Umbilical cord (tissue), 2 donors: Measurements from ENCODE around the gene BRD4. TPM values are rescaled to one million over a fixed set of nuclear protein-coding genes. Genes with fewer than 3 reads are reported as not detected.
A peak's percentile ranks its signal among the peaks of the same experiment; 100 is the strongest.
"Not testable (repeated sequence)": the region's sequence is repeated elsewhere in the genome, so short reads cannot be mapped to it uniquely, and the experiment has no call there.

ENCODE experiments used
- DNase-seq: peaks from one replicate; pipeline ENCODE4 v3.0.0-alpha.2; 2015; ENCODE audit warnings: low spot score
- total RNA-seq: library from RNA; depleted of rRNA; stranded (reverse); fragments of >200 nt; gene quantifications from one replicate; pipeline ENCODE4 v1.2.3, GENCODE V29; 2014; ENCODE audit warnings: low replicate concordance; ENCODE audit not compliant: insufficient read depth

The BRD4 gene
- 8.2 TPM for total RNA-seq

- DNase-seq: peak; percentile 55
Measured at GRCh38 chr19:15332311-15332996, at the start of gene BRD4. Gene BRD4 (minus strand): TSS chr19:15332539. CDS start chr19:15273099, 59,440 bp downstream.

- no peak for DNase-seq
Measured at GRCh38 chr19:15381864-15382263, 49.5 kb upstream of the BRD4 start.

DNA sequence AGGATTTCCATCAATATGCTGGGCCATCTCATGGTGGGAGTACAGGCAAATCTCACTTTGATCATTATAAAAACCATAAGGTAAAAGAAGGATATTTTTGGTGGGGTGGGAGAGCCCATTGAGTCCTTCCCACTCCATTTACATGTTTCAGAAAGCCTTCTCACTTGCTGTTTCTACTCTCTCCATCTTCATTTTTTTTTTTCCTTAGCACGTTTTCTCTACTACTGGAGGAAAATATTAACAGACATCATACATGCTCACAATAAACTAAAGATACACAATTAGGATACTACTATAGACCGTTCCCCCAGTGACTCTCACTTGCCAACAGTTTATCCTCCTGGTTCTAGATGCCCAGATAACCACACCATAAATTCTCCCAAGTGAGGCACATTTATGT is 49.1 kb upstream of the BRD4 start:
- DNase-seq: no peak

GRCh38 chr19:15379999-15380647 is 47.8 kb upstream of the BRD4 start:
- DNase-seq: peak; percentile 84

DNA sequence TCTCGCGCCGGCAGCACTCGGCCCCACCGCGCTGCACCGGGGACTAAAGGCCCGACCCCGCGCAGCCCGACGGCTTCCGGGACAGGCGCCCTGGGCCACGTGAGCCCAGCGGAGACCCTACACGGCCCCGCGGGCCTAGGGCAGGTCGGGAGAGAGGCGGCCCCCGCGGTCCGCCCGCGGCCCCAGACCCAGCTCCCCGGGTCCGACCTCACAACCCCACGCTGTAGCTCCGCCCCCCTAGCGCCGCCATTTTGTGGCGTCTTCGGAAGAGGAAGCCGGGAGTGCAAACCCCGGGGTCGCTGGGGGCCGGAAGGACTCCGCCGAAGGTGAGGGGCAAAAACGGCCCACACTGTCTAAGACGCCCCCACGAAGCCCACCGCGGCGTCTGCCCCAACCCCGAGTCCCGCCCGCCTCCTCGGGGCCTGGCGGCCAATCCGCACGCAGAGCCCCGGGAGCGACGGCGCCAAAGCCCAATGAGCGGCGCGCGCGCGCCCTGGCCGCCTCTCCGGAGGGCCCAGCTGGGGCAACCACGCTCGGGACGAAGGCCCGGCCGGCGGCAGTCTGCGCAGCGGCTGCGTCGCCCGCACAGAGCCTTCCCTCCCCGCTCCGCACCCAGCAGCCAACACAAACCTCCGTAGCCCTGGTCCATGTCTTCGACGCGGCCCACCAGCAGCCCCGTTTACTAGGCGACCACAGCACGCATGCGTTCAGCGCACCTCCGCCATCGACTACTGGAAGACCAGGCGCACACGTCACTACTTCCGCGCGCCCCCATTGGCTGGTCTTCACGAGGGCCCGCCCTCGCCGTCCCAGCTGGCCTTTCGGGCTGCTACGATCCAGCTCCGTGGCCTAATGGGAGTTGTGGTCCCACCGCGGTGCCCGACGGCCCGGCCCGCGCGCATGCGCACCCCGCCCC is 47.0 kb upstream of the BRD4 start, which contains the start of gene AKAP8:
Gene AKAP8, minus strand, starts transcription at position 705 of the 916 bp plus-strand sequence. Its CDS starts 56 bp downstream, at position 649.
- DNase-seq: peak; percentile 99

DNA sequence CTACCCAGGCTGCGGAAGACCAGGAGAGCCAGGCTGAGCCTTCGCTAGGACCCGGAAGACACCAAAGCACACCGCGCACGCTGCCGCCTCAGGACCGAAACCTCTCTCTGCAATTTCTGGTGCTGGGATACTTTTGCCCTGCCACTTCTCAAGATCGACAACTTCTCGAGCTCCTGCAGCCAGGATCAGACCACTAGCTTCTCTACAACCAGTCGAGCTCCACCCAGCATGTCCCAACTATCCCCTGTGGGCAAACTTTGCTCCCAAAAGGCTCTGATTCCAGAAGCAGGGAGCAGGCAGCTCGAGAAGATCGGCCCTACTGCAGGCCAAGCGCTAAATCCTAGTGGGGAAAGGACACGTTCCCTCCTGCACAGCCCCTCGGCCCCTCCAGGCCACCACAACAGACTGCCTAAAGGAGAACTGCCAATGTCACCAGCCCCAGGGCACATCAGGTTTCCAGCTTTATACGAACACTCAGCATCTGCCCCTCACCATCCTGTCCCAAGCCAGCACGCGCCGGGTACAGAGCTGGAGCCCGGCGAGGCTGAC is 46.3 kb upstream of the BRD4 start:
- DNase-seq: peak; percentile 68

DNA sequence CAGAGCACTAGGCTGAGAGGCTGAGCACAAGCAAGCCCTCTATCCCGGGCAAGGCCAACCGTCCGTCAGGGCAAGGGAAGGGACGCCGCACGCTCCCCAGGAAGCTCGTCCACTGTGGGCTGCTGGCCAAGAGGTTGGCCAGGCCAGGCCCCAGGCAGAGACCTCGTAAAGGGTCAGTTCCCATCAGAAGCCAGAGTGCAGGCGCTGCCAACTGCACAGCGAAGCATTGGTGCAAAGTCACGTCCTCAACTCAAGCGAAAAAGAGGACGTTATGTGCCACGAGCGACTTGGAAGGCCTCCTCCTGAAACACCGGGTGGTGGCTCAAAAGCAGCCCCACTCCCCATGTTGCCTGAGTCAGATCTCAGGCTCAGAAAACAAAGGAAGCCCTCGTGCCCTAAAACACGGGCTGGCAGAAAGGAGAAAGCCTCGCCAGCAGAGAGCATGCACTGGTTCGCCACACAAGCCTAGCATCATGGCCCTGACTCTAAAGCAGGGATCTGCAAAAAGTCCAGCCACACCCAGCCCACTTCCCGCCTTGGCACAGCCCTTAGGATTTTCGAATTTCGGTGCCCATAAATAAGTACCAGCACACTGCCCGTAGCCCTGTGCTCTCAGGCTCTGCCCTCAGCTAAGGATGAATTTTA is 42.6 kb upstream of the BRD4 start:
- no peak for DNase-seq

GRCh38 chr19:15374105-15374651 is 41.8 kb upstream of the BRD4 start:
- DNase-seq: no peak

DNA sequence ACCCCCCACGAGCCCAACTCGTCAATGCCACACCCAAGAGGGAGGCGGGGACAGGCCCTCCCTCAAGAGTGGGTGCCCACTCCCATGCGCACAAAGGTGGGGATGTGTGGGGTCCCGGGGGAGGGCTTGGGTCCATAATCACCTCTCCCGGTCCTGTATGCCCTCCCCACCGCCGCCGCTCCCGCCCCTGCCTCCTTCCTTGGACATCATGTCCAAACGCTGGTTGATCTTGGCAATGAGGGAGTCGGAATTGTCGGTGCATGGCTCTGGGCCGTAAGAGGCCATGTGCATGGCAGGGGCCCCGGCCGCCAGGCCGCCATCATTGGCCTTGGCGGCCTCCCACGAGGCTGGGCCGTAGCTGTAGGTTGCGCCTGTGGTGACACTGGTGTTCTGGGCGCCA is 41.3 kb upstream of the BRD4 start:
- DNase-seq: no peak

GRCh38 chr19:15372891-15373301 is 40.6 kb upstream of the BRD4 start:
- DNase-seq: no peak

DNA sequence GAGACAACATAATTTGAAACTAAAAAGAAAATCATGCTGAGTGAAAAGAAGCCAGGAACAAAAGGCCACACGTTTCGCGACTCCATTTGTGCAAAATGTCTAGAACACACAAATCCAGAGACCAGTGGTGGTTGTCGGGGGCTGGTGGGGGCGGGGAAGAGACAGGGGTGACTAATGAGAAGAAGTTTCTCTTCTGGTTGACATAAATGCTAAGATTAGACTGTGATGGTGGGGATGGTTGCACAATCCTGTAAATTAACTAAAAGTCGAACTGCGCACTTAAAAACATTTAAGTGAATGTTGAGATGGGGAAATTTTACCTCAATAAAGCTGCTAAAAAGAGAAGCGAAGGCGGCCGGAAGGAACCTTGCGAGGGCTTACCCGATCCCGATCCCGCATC is 40.1 kb upstream of the BRD4 start:
- no peak for DNase-seq

DNA sequence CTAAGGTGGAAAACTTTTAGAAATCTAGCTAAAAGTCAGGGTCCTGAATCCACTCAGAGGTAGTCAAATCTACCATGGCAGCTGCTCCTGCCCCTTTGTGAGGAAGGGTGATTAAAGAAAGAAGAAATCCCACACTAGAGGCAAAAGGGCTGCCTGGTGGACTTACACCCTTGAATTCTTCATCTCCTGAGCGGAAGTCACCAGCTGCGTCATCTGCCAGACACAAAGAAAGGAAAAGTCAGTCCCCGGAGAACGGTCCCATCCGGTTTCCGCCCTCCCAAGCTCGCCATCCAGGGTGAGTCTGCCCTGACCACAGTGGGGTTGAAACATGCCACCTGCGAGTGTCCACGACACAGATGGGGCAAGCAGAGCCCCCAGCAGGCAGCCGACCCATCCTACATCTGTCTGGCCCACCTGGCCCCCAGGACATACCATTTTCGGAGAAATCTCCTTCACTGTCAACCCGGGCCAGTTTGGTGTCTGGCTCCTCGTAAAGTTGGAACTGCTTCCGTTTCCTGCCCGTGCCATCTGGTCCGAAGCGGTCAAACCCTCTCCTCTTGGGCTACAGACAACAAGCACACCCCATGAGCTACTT is 39.5 kb upstream of the BRD4 start:
- no peak for DNase-seq

DNA sequence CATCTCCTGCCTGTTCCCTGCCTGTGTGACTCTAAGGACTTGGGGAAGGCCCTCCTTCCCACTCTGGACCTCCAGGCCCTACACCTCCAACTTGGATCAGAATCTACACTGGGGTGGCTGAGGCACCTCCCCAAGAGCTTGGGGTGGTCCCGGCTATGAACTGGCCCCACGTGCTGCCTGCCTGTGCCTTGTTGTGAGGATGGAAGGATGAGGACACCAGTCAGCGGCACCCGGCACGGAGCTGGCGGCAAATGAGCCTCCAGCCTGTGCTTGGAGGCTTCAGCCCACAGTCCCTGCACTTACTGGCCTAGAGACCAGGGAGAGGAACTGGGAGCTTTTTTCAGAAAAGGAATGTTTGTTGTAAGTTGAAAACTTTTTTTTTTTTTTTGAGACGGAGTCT is 38.8 kb upstream of the BRD4 start:
- no peak for DNase-seq

- no peak for DNase-seq
Measured at GRCh38 chr19:15369594-15369891, 37.2 kb upstream of the BRD4 start.

DNA sequence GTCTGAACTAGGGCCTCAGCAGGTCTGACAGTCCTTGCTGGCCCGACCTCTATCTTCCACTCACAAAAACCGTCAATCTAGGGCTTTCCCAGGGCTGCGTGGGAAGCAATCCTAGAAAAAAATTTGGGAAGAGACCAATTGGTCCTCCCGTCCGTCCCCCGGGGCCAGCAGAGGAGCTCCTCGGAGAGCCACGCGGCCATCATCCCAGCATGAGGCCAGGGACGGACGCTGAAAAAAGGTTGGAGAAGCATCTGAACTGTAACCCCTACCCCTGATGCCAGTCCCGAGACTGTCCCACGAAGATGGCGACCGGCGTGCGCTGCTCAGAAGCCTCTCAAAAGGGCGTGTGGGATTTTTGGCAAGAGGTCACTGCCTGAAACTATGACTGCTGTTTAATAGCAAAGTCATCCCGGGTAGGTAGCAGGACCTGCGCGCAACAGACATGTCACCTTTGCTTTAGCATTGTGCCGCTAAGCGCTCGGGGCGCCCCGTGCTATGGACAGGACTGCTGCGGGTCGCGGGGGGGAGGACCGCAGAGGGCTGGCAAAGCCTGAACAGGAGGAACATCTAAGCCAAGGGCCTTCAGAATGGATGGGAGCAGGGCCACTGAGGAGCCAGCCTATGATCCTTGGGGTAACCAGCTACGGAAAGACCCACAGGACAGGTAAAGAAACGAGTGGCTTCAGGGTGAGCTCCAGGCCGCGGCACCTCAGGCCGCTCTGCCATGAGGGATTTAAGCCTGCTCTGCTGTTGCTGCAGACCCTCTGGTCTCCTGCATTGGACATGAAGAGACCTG is 36.7 kb upstream of the BRD4 start:
- DNase-seq: no peak

- DNase-seq: no peak
Measured at GRCh38 chr19:15368051-15368632, 35.8 kb upstream of the BRD4 start.

- DNase-seq: no peak
Measured at GRCh38 chr19:15367439-15367838, 35.1 kb upstream of the BRD4 start.

GRCh38 chr19:15365264-15365663 is 32.9 kb upstream of the BRD4 start:
- no peak for DNase-seq

GRCh38 chr19:15363791-15364190 is 31.5 kb upstream of the BRD4 start:
- not testable (repeated sequence) for DNase-seq

- not testable (repeated sequence) for DNase-seq
Measured at GRCh38 chr19:15363048-15363447, 30.7 kb upstream of the BRD4 start.
